GM12878 (cell line): ENCODE results near the gene ITGA2. TPM values are rescaled to one million over a fixed set of nuclear protein-coding genes. Genes with fewer than 3 reads are reported as not detected.

Experiments used
- ATAC-seq: fragments of 200-7000 bp; cut with Tn5 transposase; 3 replicates; pipeline ENCODE4 v1.9.1; 2020; ENCODE audit warnings: mild to moderate bottlenecking, moderate library complexity
- BruUV-seq: library from RNA; stranded (reverse); fragments of 400-500 nt; replicated peaks from 2 replicates; lab custom pipeline; 2021; lab: Mats Ljungman, UMichigan
- CTCF ChIA-PET: fragments of 300-600 bp; sonication (Branson Sonifier 250); formaldehyde crosslinking; extraction: SDS; loops from one replicate; lab custom pipeline; 2021; ENCODE audit warnings: inconsistent platforms; lab: Yijun Ruan, JAX
- POLR2A ChIA-PET: fragments of 350-600 bp; formaldehyde crosslinking; extraction: SDS; loops from one replicate; lab custom pipeline; 2021; ENCODE audit warnings: inconsistent platforms; lab: Charles Lee
- RAD21 ChIA-PET: fragments of 300-600 bp; sonication (Branson Sonifier 250); formaldehyde crosslinking; loops from one replicate; lab custom pipeline; 2023; ENCODE audit warnings: antibody characterized with exemption; ENCODE audit not compliant: unreplicated experiment; lab: Charles Lee
- SMC1A ChIA-PET: fragments of 300-600 bp; sonication (Branson Sonifier 250); formaldehyde crosslinking; loops from one replicate; lab custom pipeline; 2023; ENCODE audit not compliant: unreplicated experiment, uncharacterized antibody; lab: Charles Lee
- DNase-seq: peaks from one replicate; pipeline ENCODE4 v3.0.0-alpha.2; 2011; ENCODE audit warnings: low read depth, low spot score
- FAIRE-seq: peaks from 3 replicates; lab custom pipeline; 2011; peaks lifted over from hg19 to GRCh38; lab: Jason Lieb, UNC
- H2AFZ ChIP-seq: 2 replicates; pipeline ENCODE4 v1.6.0; 2011; ENCODE audit warnings: low read depth, low read length, control low read depth; ENCODE audit not compliant: control insufficient read depth
- H3K27ac ChIP-seq: 2 replicates; pipeline ENCODE4 v1.5.1; 2011; ENCODE audit warnings: control low read depth; ENCODE audit not compliant: control insufficient read depth, insufficient read depth
- H3K27me3 ChIP-seq, 2 experiments: replicated peaks in 1 of 2; 2 replicates each; pipeline versions ENCODE4 v1.6.0 to v1.6.1; 2011; ENCODE audit warnings: low read length in 1 of 2; ENCODE audit not compliant: control insufficient read depth in 2 of 2, insufficient read depth in 2 of 2
- H3K36me3 ChIP-seq, 2 experiments: 2 replicates each; pipeline ENCODE4 v1.5.1; 2011; ENCODE audit warnings: low read length in 1 of 2; ENCODE audit not compliant: control insufficient read depth in 2 of 2, insufficient read depth in 2 of 2
- H3K4me1 ChIP-seq: 2 replicates; pipeline ENCODE4 v1.6.1; 2011; ENCODE audit warnings: mild to moderate bottlenecking, low read length, moderate library complexity, mixed read lengths; ENCODE audit not compliant: control insufficient read depth, insufficient read depth
- H3K4me2 ChIP-seq: 2 replicates; pipeline ENCODE4 v1.6.0; 2011; ENCODE audit warnings: control low read depth; ENCODE audit not compliant: control insufficient read depth, insufficient read depth
- H3K4me3 ChIP-seq: fragments of 200-600 bp; sonication (generic); 2 replicates; pipeline ENCODE4 v1.5.1; 2016
- H3K79me2 ChIP-seq: 2 replicates; pipeline ENCODE4 v1.6.0; 2011; ENCODE audit warnings: low read length; ENCODE audit not compliant: control insufficient read depth, insufficient read depth
- H3K9ac ChIP-seq: 2 replicates; pipeline ENCODE4 v1.8.0; 2011; ENCODE audit warnings: low read length, control low read depth, mixed read lengths; ENCODE audit not compliant: control insufficient read depth, insufficient read depth
- H3K9me3 ChIP-seq: replicated peaks from 3 replicates; pipeline ENCODE4 v1.5.1; 2011; ENCODE audit warnings: mild to moderate bottlenecking, low read length; ENCODE audit not compliant: control insufficient read depth, insufficient read depth
- H4K20me1 ChIP-seq: 2 replicates; pipeline ENCODE4 v1.6.0; 2011; ENCODE audit not compliant: control insufficient read depth, insufficient read depth
- NR2C2 ChIP-seq: IDR thresholded peaks from 2 replicates; pipeline ENCODE4 v1.6.1; 2011; ENCODE audit warnings: borderline replicate concordance, low read depth; ENCODE audit not compliant: control insufficient read depth, insufficient read length
- POLR2AphosphoS2 ChIP-seq: IDR thresholded peaks from 2 replicates; pipeline ENCODE4 v1.6.1; 2011; ENCODE audit warnings: low read depth, mild to moderate bottlenecking, low read length, improper control_type of control experiment, moderate library complexity
- RAD21 ChIP-seq: IDR thresholded peaks from 2 replicates; pipeline ENCODE4 v1.6.1; 2011; ENCODE audit warnings: mild to moderate bottlenecking, low read depth, low read length, moderate library complexity; ENCODE audit not compliant: insufficient read depth
- SMC3 ChIP-seq: IDR thresholded peaks from 2 replicates; pipeline ENCODE4 v1.6.1; 2011; ENCODE audit warnings: low read length, improper control_type of control experiment, borderline replicate concordance
- YY1 ChIP-seq: IDR thresholded peaks from 2 replicates; pipeline ENCODE4 v1.6.1; 2011; ENCODE audit warnings: low read depth, mild to moderate bottlenecking, low read length
- WGBS: methylation state at CpG from one replicate; pipeline ENCODE4 v1.1.6; 2016; ENCODE audit warnings: low lambda C conversion rate; ENCODE audit not compliant: insufficient replicate concordance, insufficient coverage; ENCODE audit errors: missing lambda C conversion rate; 5-methylcytosine and 5-hydroxymethylcytosine counted together
- in situ Hi-C: fragments of 300-500 bp; cut with MboI; formaldehyde crosslinking; loops from 9 replicates; pipeline ENCODE4 v1.14.3; 2018; ENCODE audit warnings: mixed read lengths
- intact Hi-C: fragments of 100-400 bp; cut with micrococcal nuclease; formaldehyde crosslinking; loops from one replicate; pipeline ENCODE4 v1.14.2; 2022; ENCODE audit not compliant: unreplicated experiment
- polyA plus RNA-seq, 11 experiments: library from polyadenylated mRNA; depleted of rRNA in 4 of 11; unstranded in 6 of 11; stranded (reverse) in 5 of 11; fragments of >200 nt; fragmentation: Nextera tagmentation in 4 of 11; fragmentation: Illumina TruSeq in 1 of 11; extraction: Ambion mirVana in 4 of 11; extraction: Trizol in 1 of 11; gene quantifications; 1 replicate in 1 of 11; 2 replicates in 10 of 11; pipeline versions ENCODE4 v1.2.1 to v1.2.3, GENCODE V29; 2011 to 2016; ENCODE audit warnings: inconsistent platforms in 2 of 11, missing spikeins in 2 of 11, low read depth in 1 of 11
- total RNA-seq, 4 experiments: library from RNA; depleted of rRNA in 3 of 4; stranded (reverse); fragments of >200 nt in 3 of 4; fragmentation: Illumina TruSeq in 1 of 4; extraction: Trizol in 1 of 4; gene quantifications; 2 replicates each; pipeline versions ENCODE4 v1.2.1 to v1.2.3, GENCODE V29; 2013 to 2021
- TF ChIP-seq, protein P1 (sequence below), 3 experiments: IDR thresholded peaks in 2 of 3; conservative IDR thresholded peaks in 1 of 3; 2 replicates each; pipeline ENCODE4 v1.5.1; 2011; ENCODE audit warnings: low read depth in 3 of 3, low read length in 3 of 3, mild to moderate bottlenecking in 3 of 3, control low read depth in 2 of 3, moderate library complexity in 2 of 3, inconsistent platforms in 1 of 3, mixed read lengths in 1 of 3; ENCODE audit not compliant: control insufficient read depth in 2 of 3, insufficient read depth in 1 of 3; ENCODE audit errors: extremely low read depth in 1 of 3

ITGA2 gene
- total and polyA plus RNA-seq, 10 of the 15 experiments (the other 5 are each of a cell fraction or from before 2014, with no cell fraction given), result under 0.01 to 0.13 (median 0.03) TPM; not detected in 6

GRCh38 chr5:53095931-53096525 lies 106.9 kb downstream of the ITGA2 start:
- in situ Hi-C loops, result loop anchor here (5.0 to 10.0 kb wide), 2 partner anchors 149 to 301 kb away; no protein-coding TSS in a partner anchor
- FAIRE-seq, result peak; percentile 89
- POLR2A ChIA-PET, result no interaction called here

More at GRCh38 chr5:53095931-53096525, 106.9 kb downstream of the ITGA2 start:
- Histone ChIP-seq H3K4me3 (no peak overlapping the region), H3K9me3 (no peaks in the 10 kb centered on the region), H3K9ac (no peak overlapping the region), H3K4me1 (no peaks in the 10 kb centered on the region), H3K36me3 (peaks cover 0 to 11% of the 10 kb centered on the region in 2 experiments; a peak in 1 of 4 replicates), H2AFZ (no peak overlapping the region)
- peak; percentile 87 for ATAC-seq
- peak; percentile 11 for DNase-seq
- intact Hi-C loops, result loop anchor here (1.0 to 5.0 kb wide), 2 partner anchors 148 to 309 kb away; partner anchors contain the start of genes ITGA1 and PELO
- RAD21 ChIA-PET, result interaction anchor here (0.8 to 4.1 kb wide), 2 partner anchors 146 to 151 kb away, joined by 4 to 49 read pairs; no protein-coding TSS in a partner anchor
- SMC1A ChIA-PET, result interaction anchor here (2.2 to 3.8 kb wide), 4 partner anchors 10 to 152 kb away, joined by 5 to 51 read pairs (median 11); partner anchors contain the start of gene MOCS2
- TF ChIP-seq POLR2AphosphoS2, result no peak
- TF ChIP-seq YY1, result 0 out of 2 replicates have a peak, but pooled peaks have one; percentile 19
- TF ChIP-seq NR2C2, result no peak
- TF ChIP-seq, protein P1, sequence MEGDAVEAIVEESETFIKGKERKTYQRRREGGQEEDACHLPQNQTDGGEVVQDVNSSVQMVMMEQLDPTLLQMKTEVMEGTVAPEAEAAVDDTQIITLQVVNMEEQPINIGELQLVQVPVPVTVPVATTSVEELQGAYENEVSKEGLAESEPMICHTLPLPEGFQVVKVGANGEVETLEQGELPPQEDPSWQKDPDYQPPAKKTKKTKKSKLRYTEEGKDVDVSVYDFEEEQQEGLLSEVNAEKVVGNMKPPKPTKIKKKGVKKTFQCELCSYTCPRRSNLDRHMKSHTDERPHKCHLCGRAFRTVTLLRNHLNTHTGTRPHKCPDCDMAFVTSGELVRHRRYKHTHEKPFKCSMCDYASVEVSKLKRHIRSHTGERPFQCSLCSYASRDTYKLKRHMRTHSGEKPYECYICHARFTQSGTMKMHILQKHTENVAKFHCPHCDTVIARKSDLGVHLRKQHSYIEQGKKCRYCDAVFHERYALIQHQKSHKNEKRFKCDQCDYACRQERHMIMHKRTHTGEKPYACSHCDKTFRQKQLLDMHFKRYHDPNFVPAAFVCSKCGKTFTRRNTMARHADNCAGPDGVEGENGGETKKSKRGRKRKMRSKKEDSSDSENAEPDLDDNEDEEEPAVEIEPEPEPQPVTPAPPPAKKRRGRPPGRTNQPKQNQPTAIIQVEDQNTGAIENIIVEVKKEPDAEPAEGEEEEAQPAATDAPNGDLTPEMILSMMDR (IDR thresholded peaks at IDR 0.05 in 2 of 3, conservative IDR thresholded peaks at IDR 0.05 in 1 of 3; ENCODE audit: control insufficient read depth in 2 of 3, extremely low read depth in 1 of 3, insufficient read depth in 1 of 3, low read depth in 3 of 3, low read length in 3 of 3), result peak; percentile 73 to 79 (median 76)
- TF ChIP-seq RAD21, result peak; percentile 80
- peak; percentile 83 for TF ChIP-seq SMC3
- TF ChIP-seq, all 136 proteins: peak for 4
- no TSS peak for BruUV-seq
- no peaks in the 10 kb centered on the region for H3K79me2 ChIP-seq
- H3K27ac ChIP-seq, result no peak overlapping the region
- CTCF ChIA-PET, result interaction anchor here (0.8 to 7.3 kb wide), 13 partner anchors 8 to 1133 kb away, joined by 3 to 127 read pairs (median 4); partner anchors contain the start of gene MOCS2
- H3K27me3 ChIP-seq, result no peaks in the 10 kb centered on the region
- no peak overlapping the region for H3K4me2 ChIP-seq
- WGBS, result 0% methylated on average over 3 of the region's 3 CpGs
- no peaks in the 10 kb centered on the region for H4K20me1 ChIP-seq
